Measurements from ENCODE around the gene GPR180.
"Not testable (repeated sequence)": the region's sequence is repeated elsewhere in the genome, so short reads cannot be mapped to it uniquely, and the experiment has no call there.

The GPR180 gene

GRCh38 chr13:94595950-94596574 is 5.6 kb upstream of the GPR180 start, which contains the start of gene TGDS:
TSS of gene TGDS (minus strand) at chr13:94596152. CDS start at chr13:94596136, 16 bp downstream.
- in situ Hi-C loops (cut with MboI; ENCODE audit: low sequenced_read_pairs) = no loop called here

GRCh38 chr13:94596575-94596971 is 5.1 kb upstream of the GPR180 start:
- in situ Hi-C loops (cut with MboI; ENCODE audit: low sequenced_read_pairs) = no loop called here

GRCh38 chr13:94598281-94598680 is 3.4 kb upstream of the GPR180 start:
- in situ Hi-C loops (cut with MboI; ENCODE audit: low sequenced_read_pairs) = no loop called here

- in situ Hi-C loops (cut with MboI; ENCODE audit: low sequenced_read_pairs) = loop anchor here (25.0 kb wide), 1 partner anchor 163 kb away; no protein-coding TSS in a partner anchor
These were observed 1.8 kb upstream of the GPR180 start for GRCh38 chr13:94599877-94600276.

- in situ Hi-C loops (cut with MboI; ENCODE audit: low sequenced_read_pairs) = loop anchor here (25.0 kb wide), 1 partner anchor 165 kb away; no protein-coding TSS in a partner anchor
These were observed 810 bp downstream of the GPR180 start for GRCh38 chr13:94602467-94602866.

GRCh38 chr13:94607056-94607455 is 5.4 kb downstream of the GPR180 start:
- in situ Hi-C loops (cut with MboI; ENCODE audit: low sequenced_read_pairs) = loop anchor here (25.0 kb wide), 1 partner anchor 170 kb away; no protein-coding TSS in a partner anchor

GRCh38 chr13:94607939-94608338 is 6.3 kb downstream of the GPR180 start:
- in situ Hi-C loops (cut with MboI; ENCODE audit: low sequenced_read_pairs) = loop anchor here (25.0 kb wide), 1 partner anchor 171 kb away; no protein-coding TSS in a partner anchor

GRCh38 chr13:94608586-94608985 is 6.9 kb downstream of the GPR180 start:
- in situ Hi-C loops (cut with MboI; ENCODE audit: low sequenced_read_pairs) = loop anchor here (25.0 kb wide), 1 partner anchor 171 kb away; no protein-coding TSS in a partner anchor

GRCh38 chr13:94609196-94609595 is 7.5 kb downstream of the GPR180 start:
- in situ Hi-C loops (cut with MboI; ENCODE audit: low sequenced_read_pairs) = loop anchor here (25.0 kb wide), 1 partner anchor 172 kb away; no protein-coding TSS in a partner anchor

- in situ Hi-C loops (cut with MboI; ENCODE audit: low sequenced_read_pairs) = loop anchor here (25.0 kb wide), 1 partner anchor 173 kb away; no protein-coding TSS in a partner anchor
These were observed 8.8 kb downstream of the GPR180 start for GRCh38 chr13:94610475-94610874.

- in situ Hi-C loops (cut with MboI; ENCODE audit: low sequenced_read_pairs) = loop anchor here (25.0 kb wide), 1 partner anchor 175 kb away; no protein-coding TSS in a partner anchor
These were observed 10.4 kb downstream of the GPR180 start for GRCh38 chr13:94612050-94612449.

- in situ Hi-C loops (cut with MboI; ENCODE audit: low sequenced_read_pairs) = loop anchor here (25.0 kb wide), 1 partner anchor 176 kb away; no protein-coding TSS in a partner anchor
These were observed 11.4 kb downstream of the GPR180 start for GRCh38 chr13:94613051-94613450.

GRCh38 chr13:94617389-94618000 is 15.8 kb downstream of the GPR180 start:
- in situ Hi-C loops (cut with MboI; ENCODE audit: low sequenced_read_pairs) = loop anchor here (25.0 kb wide), 1 partner anchor 180 kb away; no protein-coding TSS in a partner anchor

- in situ Hi-C loops (cut with MboI; ENCODE audit: low sequenced_read_pairs) = loop anchor here (25.0 kb wide), 1 partner anchor 183 kb away; no protein-coding TSS in a partner anchor
These were observed 18.7 kb downstream of the GPR180 start for GRCh38 chr13:94620286-94620896.

- in situ Hi-C loops (cut with MboI; ENCODE audit: low sequenced_read_pairs) = loop anchor here (25.0 kb wide), 1 partner anchor 185 kb away; no protein-coding TSS in a partner anchor
These were observed 20.7 kb downstream of the GPR180 start for GRCh38 chr13:94622344-94622743.

- in situ Hi-C loops (cut with MboI; ENCODE audit: low sequenced_read_pairs) = loop anchor here (25.0 kb wide), 1 partner anchor 186 kb away; no protein-coding TSS in a partner anchor
These were observed 21.7 kb downstream of the GPR180 start for GRCh38 chr13:94623316-94623715.

- in situ Hi-C loops (cut with MboI; ENCODE audit: low sequenced_read_pairs) = no loop called here
These were observed 29.2 kb downstream of the GPR180 start for GRCh38 chr13:94630858-94631257.

- in situ Hi-C loops (cut with MboI; ENCODE audit: low sequenced_read_pairs) = no loop called here
These were observed 30.7 kb downstream of the GPR180 start for GRCh38 chr13:94632226-94632980.

GRCh38 chr13:94636096-94636495 is 34.4 kb downstream of the GPR180 start:
- in situ Hi-C loops (cut with MboI; ENCODE audit: low sequenced_read_pairs) = not testable (repeated sequence)

GRCh38 chr13:94636942-94637578 is 35.4 kb downstream of the GPR180 start:
- in situ Hi-C loops (cut with MboI; ENCODE audit: low sequenced_read_pairs) = no loop called here

Measured in HL-60/S4 treated with phorbol 12-myristate 13-acetate at 8.2 ng/mL for 4 days and 3 days (cell line).